Brain microvascular endothelial cell (primary cell): ENCODE data around the gene NDUFS2.
"Not testable (repeated sequence)": the region's sequence is repeated elsewhere in the genome, so short reads cannot be mapped to it uniquely, and the experiment has no call there.

ENCODE experiments used
- DNase-seq: peaks from one replicate; pipeline ENCODE4 v3.0.0-alpha.2; 2020
- H3K27ac ChIP-seq: fragments of 250-450 bp; sonication (Bioruptor Pico); 2 replicates; pipeline ENCODE4 v1.5.1; 2020; ENCODE audit warnings: mild to moderate bottlenecking, moderate library complexity
- H3K27me3 ChIP-seq: fragments of 250-450 bp; sonication (Bioruptor Pico); replicated peaks from 2 replicates; pipeline ENCODE4 v1.5.1; 2020; ENCODE audit warnings: mild to moderate bottlenecking
- H3K36me3 ChIP-seq: fragments of 250-450 bp; sonication (Bioruptor Pico); replicated peaks from 2 replicates; pipeline ENCODE4 v1.5.1; 2020; ENCODE audit warnings: mild to moderate bottlenecking
- H3K4me3 ChIP-seq: 2 replicates; pipeline ENCODE4 v1.5.1; 2011; ENCODE audit warnings: low read depth, mild to moderate bottlenecking, control low read depth, low read length, moderate library complexity
- CTCF ChIP-seq: IDR thresholded peaks from 2 replicates; pipeline ENCODE4 v1.5.1; 2011; ENCODE audit warnings: low read depth, mild to moderate bottlenecking, moderate library complexity, low read length, control low read depth, inconsistent platforms; ENCODE audit errors: missing control alignments
- in situ Hi-C: cut with HindIII; loops from 2 replicates; pipeline ENCODE4 v1.10.0; 2017; ENCODE audit warnings: low sequenced_read_pairs, low pct_ligation_motif_present

The NDUFS2 gene

DNA sequence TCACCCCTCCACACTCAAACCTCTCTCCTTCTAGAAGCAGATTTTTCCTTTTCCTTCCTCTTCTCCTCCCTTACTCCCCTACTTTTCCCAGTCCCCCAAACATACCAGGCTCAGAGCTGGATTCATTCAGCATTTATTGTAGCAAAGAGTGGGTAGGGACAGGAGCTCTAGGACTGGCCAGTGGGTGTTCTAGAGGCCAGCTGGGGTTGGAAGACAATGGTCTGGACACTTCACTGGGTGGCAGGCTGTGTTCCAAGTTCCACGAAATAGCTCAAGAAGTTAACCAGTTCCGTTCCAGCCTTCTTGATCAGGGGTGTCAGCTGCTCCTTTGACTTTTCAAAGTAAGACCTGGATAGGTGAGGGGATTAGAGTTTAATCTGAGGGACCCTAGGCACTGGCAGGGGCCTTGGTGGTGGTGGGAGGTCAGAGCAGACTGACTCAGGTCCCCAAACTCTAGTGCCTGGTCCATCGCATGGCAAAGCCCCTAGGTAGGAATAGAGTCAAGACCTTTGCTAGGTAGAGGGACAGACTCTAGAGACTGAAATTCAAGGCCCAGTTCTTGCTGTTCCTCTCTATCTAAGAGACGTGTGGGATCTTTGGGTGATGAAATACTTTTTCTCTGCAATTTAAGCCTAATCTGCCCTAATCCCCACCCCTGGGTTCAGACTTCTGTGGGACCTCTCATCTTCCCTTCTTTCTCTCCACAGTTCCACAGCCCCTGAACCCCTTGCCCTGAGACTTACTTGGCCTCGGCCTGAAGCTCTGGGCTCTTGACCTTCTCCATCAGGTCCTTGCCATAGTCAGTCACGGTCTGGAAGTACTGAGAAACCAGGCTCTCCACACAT is 20.2 kb downstream of the NDUFS2 start:
- Histone ChIP-seq H3K4me3 (no peak overlapping the region), H3K27ac (no peak overlapping the region), H3K36me3 (no peaks in the 10 kb centered on the region), H3K27me3 (no peaks in the 10 kb centered on the region)
- DNase-seq = no peak
- TF ChIP-seq CTCF = no peak
- in situ Hi-C loops = loop anchor here (25.0 kb wide), 1 partner anchor 165 kb away; no protein-coding TSS in a partner anchor

GRCh38 chr1:161223805-161224694 is 21.9 kb downstream of the NDUFS2 start:
- Histone ChIP-seq H3K27ac (no peak overlapping the region), H3K4me3 (no peak overlapping the region), H3K36me3 (peaks cover 14% of the 10 kb centered on the region), H3K27me3 (no peaks in the 10 kb centered on the region)
- no peak for DNase-seq
- in situ Hi-C loops = loop anchor here (25.0 kb wide), 1 partner anchor 163 kb away; no protein-coding TSS in a partner anchor
- no peak for TF ChIP-seq CTCF

DNA sequence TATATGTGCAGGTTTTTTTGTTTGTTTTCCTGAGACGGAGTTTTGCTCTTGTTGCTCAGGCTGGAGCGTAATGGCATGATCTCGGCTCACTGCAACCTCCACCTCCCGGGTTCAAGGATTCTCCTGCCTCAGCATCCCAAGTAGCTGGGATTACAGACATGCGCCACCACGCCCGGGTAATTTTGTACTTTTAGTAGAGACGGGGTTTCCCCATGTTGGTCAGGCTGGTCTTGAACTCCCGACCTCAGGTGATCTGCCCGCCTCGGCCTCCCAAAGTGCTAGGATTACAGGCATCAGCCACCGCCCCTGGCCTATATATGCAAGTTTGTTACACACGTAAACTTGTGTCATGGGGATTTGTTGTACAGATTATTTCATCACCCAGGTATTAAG is 22.5 kb downstream of the NDUFS2 start:
- not testable (repeated sequence) for H3K27ac ChIP-seq, DNase-seq, H3K4me3 ChIP-seq, H3K27me3 ChIP-seq
- in situ Hi-C loops = loop anchor here (25.0 kb wide), 1 partner anchor 163 kb away; no protein-coding TSS in a partner anchor
- peaks cover 20% of the 10 kb centered on the region for H3K36me3 ChIP-seq

GRCh38 chr1:161225178-161225533 is 23.0 kb downstream of the NDUFS2 start:
- no peak for DNase-seq
- no peak overlapping the region for H3K27ac ChIP-seq
- no peak overlapping the region for H3K4me3 ChIP-seq
- no peaks in the 10 kb centered on the region for H3K27me3 ChIP-seq
- in situ Hi-C loops = no loop called here
- no peak for TF ChIP-seq CTCF
- H3K36me3 ChIP-seq = peaks cover 25% of the 10 kb centered on the region

DNA sequence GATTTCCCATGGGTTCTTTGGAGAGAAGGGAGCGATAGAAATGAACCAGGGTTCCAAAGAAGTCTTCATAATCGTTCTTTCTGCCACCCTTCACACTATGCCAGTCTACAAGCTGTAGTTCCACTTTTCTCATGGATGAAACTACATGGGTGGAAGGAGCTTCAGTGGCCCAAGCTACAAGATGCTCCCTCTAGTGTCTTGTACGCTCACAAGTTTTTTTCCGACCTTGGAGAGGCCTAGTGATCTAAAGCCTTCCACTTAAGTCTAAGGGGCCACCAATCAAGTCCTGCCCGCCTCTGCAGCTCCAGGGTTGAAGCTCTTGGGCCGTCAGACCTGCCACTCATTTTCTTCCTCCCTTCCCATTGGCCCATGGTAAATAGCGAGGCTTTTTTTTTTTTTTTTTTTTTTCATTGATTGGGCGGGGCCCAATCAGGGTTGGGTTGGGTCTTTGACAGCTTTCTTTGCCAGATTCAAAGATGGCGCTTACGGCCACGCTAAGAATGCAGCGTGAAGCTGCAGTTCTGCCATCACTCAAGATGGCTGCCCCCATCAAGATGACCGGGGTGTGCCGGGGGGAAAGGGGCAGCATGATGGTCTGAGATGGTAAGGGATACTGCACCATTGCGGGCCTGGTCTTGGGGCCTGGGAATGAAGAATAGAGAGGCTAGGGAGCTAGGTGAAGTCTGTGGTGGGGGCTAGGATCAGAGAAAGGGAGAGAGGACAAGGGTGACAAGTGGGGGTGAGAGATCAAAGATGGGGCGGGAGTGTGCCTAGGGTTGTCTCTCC is 23.6 kb downstream of the NDUFS2 start, which contains the start of gene TOMM40L:
Gene TOMM40L (plus strand): TSS at position 527 of the 786 bp plus-strand sequence. CDS start 430 bp downstream, outside the sequence.
- H3K27ac ChIP-seq = peak within 1 kb of the TSS; percentile 58
- H3K36me3 ChIP-seq = peaks cover 27% of the 10 kb centered on the region
- DNase-seq = peak; percentile 99
- H3K4me3 ChIP-seq = peak within 1 kb of the TSS; percentile 96
- in situ Hi-C loops = no loop called here
- no peaks in the 10 kb centered on the region for H3K27me3 ChIP-seq
- TF ChIP-seq CTCF = peak; percentile 76

DNA sequence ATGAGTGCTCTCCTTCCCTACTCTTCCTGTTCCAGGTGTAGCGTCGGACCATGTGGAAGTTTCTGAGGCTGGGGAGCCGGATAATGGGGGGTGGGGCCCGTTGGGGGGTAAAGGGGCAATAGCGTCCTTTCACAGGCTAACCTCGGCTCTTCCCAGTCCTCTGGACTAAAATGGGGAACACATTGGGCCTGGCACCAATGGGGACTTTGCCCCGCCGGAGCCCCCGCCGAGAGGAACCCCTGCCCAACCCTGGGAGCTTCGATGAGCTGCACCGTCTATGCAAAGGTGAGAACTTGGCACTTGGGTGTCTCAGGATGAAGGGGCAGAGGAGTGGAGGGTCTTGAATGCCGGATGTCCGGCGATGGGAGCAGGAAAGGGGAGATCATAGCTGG is 24.1 kb downstream of the NDUFS2 start:
- Histone ChIP-seq H3K4me3 (peak overlapping the region; percentile 96), H3K27ac (peak overlapping the region; percentile 58), H3K27me3 (no peaks in the 10 kb centered on the region), H3K36me3 (peaks cover 27% of the 10 kb centered on the region)
- in situ Hi-C loops = no loop called here
- DNase-seq = no peak
- no peak for TF ChIP-seq CTCF
